ENCODE data around the gene ETV6. TPM values are rescaled to one million over a fixed set of nuclear protein-coding genes. Genes with fewer than 3 reads are reported as not detected.

The ETV6 gene
- 5.6 and 7.6 TPM in 2 replicates for total RNA-seq (ENCODE audit: low replicate concordance)

GRCh38 chr12:11649413-11650285 lies at the start of gene ETV6:
Gene ETV6 (plus strand): TSS chr12:11649674. CDS start chr12:11650128, 454 bp downstream.

All from smooth muscle cell of the coronary artery (primary cell).